GM23248 (cell line): Measurements from ENCODE around the gene MEI1.

Experiments
- EZH2 ChIP-seq: fragments of 200-600 bp; sonication (generic); IDR thresholded peaks from 2 replicates; pipeline ENCODE4 v1.6.1; 2018; ENCODE audit warnings: antibody characterized with exemption, mild to moderate bottlenecking; ENCODE audit not compliant: insufficient read depth, poor library complexity, severe bottlenecking
- EZH2phosphoT487 ChIP-seq: fragments of 200-600 bp; sonication (generic); IDR thresholded peaks from 2 replicates; pipeline ENCODE4 v1.6.1; 2018; ENCODE audit warnings: antibody characterized with exemption, moderate library complexity, mild to moderate bottlenecking, low read depth; ENCODE audit not compliant: insufficient read depth

DNA sequence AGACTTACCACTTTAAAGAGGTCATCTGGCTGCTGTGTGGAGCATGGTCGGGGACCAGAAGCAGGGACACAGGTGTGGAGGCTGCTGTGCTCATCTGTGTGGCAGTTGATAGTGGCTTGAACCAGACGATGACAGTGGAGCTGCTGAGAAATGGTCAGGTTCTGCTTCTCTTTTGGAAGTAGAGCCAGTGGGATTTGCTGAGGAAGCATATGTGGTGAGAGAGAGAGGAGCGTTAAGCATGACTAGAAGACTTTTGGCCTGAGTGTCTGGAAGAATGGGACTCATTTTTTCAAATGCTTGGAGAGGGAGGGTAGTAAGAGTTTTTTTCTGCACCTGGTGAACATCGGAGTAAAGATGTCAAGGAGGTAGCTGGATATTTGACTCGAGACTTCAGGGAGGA, 121.1 kb downstream of the MEI1 start:
- no peak for TF ChIP-seq EZH2
- no peak for TF ChIP-seq EZH2phosphoT487
